Endothelial cell of umbilical vein (primary cell): ENCODE data around the gene MYZAP. TPM values are rescaled to one million over a fixed set of nuclear protein-coding genes. Genes with fewer than 3 reads are reported as not detected.

Experiments
- BruUV-seq: library from RNA; stranded (reverse); fragments of 400-500 nt; replicated peaks from 2 replicates; lab custom pipeline; 2021; lab: Mats Ljungman, UMichigan
- CTCF ChIA-PET: fragments of 300-600, 350-600 bp; sonication (Branson Sonifier 250); formaldehyde crosslinking; loops from one replicate; lab custom pipeline; 2021; ENCODE audit warnings: antibody characterized with exemption, inconsistent platforms; lab: Charles Lee
- POLR2A ChIA-PET: fragments of 300-600, 350-600 bp; sonication (Branson Sonifier 250); formaldehyde crosslinking; loops from one replicate; lab custom pipeline; 2021; ENCODE audit warnings: antibody characterized with exemption, inconsistent platforms; lab: Charles Lee
- DNase-seq: peaks from one replicate; pipeline ENCODE4 v3.0.0-alpha.2; 2011; ENCODE audit warnings: low read depth, low spot score
- FAIRE-seq: peaks from 2 replicates; lab custom pipeline; 2011; peaks lifted over from hg19 to GRCh38; lab: Jason Lieb, UNC
- H2AFZ ChIP-seq: 2 replicates; pipeline ENCODE4 v1.6.0; 2012; ENCODE audit warnings: low read depth, low read length, control low read depth, inconsistent platforms
- H3K27ac ChIP-seq: 2 replicates; pipeline ENCODE4 v1.5.1; 2011; ENCODE audit warnings: low read depth, mild to moderate bottlenecking, control low read depth, low read length, moderate library complexity; ENCODE audit not compliant: insufficient read depth
- H3K27me3 ChIP-seq, 2 experiments: 2 replicates each; pipeline versions ENCODE4 v1.6.0 to v1.6.1; 2011; ENCODE audit warnings: low read length in 2 of 2, mixed read lengths in 1 of 2; ENCODE audit not compliant: control insufficient read depth in 2 of 2, insufficient read depth in 2 of 2
- H3K36me3 ChIP-seq, 2 experiments: 2 replicates in 1 of 2; 3 replicates in 1 of 2; pipeline ENCODE4 v1.5.1; 2011; ENCODE audit warnings: low read length in 2 of 2, mild to moderate bottlenecking in 1 of 2, moderate library complexity in 1 of 2; ENCODE audit not compliant: control insufficient read depth in 2 of 2, insufficient read depth in 2 of 2; ENCODE audit errors: extremely low read depth in 1 of 2
- H3K4me1 ChIP-seq: 3 replicates; pipeline ENCODE4 v1.5.1; 2011; ENCODE audit warnings: mild to moderate bottlenecking, low read length; ENCODE audit not compliant: control insufficient read depth, insufficient read depth; ENCODE audit errors: extremely low read depth
- H3K4me2 ChIP-seq: 2 replicates; pipeline ENCODE4 v1.6.1; 2011; ENCODE audit warnings: low read length, control low read depth, mixed read lengths; ENCODE audit not compliant: insufficient read depth
- H3K4me3 ChIP-seq, 3 experiments: fragments of 200-600 bp in 1 of 3; sonication (generic), shearing (Covaris generic) in 1 of 3; replicated peaks in 1 of 3; 2 replicates each; pipeline ENCODE4 v1.5.1; 2011 to 2016; ENCODE audit warnings: control low read depth in 3 of 3, low read length in 3 of 3, mild to moderate bottlenecking in 2 of 3, inconsistent platforms in 1 of 3, low read depth in 1 of 3, moderate library complexity in 1 of 3; ENCODE audit not compliant: insufficient read depth in 1 of 3
- H3K79me2 ChIP-seq: 2 replicates; pipeline ENCODE4 v1.6.0; 2012; ENCODE audit warnings: low read length, inconsistent platforms; ENCODE audit not compliant: control insufficient read depth, insufficient read depth
- H3K9ac ChIP-seq: replicated peaks from 2 replicates; pipeline ENCODE3; 2011; ENCODE audit warnings: low read length, control low read depth; ENCODE audit not compliant: insufficient read depth; ENCODE audit errors: extremely low read depth
- H3K9me1 ChIP-seq: replicated peaks from 3 replicates; pipeline ENCODE4 v1.6.0; 2011; ENCODE audit warnings: mild to moderate bottlenecking, low read length; ENCODE audit not compliant: control insufficient read depth, insufficient read depth; ENCODE audit errors: extremely low read depth
- H3K9me3 ChIP-seq: replicated peaks from 2 replicates; pipeline ENCODE4 v1.5.1; 2012; ENCODE audit warnings: low read length, inconsistent platforms; ENCODE audit not compliant: control insufficient read depth, insufficient read depth
- H4K20me1 ChIP-seq: replicated peaks from 2 replicates; pipeline ENCODE3; 2011; ENCODE audit warnings: mild to moderate bottlenecking, low read length; ENCODE audit not compliant: control insufficient read depth, insufficient read depth; ENCODE audit errors: extremely low read depth
- EZH2 ChIP-seq: IDR thresholded peaks from 2 replicates; pipeline ENCODE4 v1.6.1; 2012; ENCODE audit warnings: borderline replicate concordance, low read depth, mild to moderate bottlenecking, moderate library complexity, low read length, inconsistent platforms; ENCODE audit not compliant: severe bottlenecking
- FOS ChIP-seq: IDR thresholded peaks from 2 replicates; pipeline ENCODE4 v1.6.1; 2011; ENCODE audit warnings: mild to moderate bottlenecking, low read length, moderate library complexity, borderline replicate concordance; ENCODE audit not compliant: insufficient read depth
- GATA2 ChIP-seq: IDR thresholded peaks from 2 replicates; pipeline ENCODE4 v1.7.0; 2011; ENCODE audit warnings: low read depth, mild to moderate bottlenecking, moderate library complexity, mixed read lengths, low read length; ENCODE audit not compliant: insufficient read length, insufficient read depth
- JUN ChIP-seq: IDR thresholded peaks from 2 replicates; pipeline ENCODE4 v1.6.1; 2011; ENCODE audit warnings: borderline replicate concordance, low read depth; ENCODE audit not compliant: insufficient read length, insufficient read depth
- MYC ChIP-seq: IDR thresholded peaks from one replicate; pipeline ENCODE4 v1.6.1; 2011; ENCODE audit warnings: mild to moderate bottlenecking, low read depth, low read length
- POLR2A ChIP-seq: IDR thresholded peaks from 2 replicates; pipeline ENCODE4 v1.6.1; 2012; ENCODE audit warnings: low read depth, mild to moderate bottlenecking, control low read depth, low read length
- POLR2AphosphoS5 ChIP-seq: IDR thresholded peaks from 2 replicates; pipeline ENCODE4 v1.6.1; 2012; ENCODE audit warnings: low read depth, mild to moderate bottlenecking, control low read depth, low read length, moderate library complexity; ENCODE audit not compliant: insufficient read depth
- dilution Hi-C: fragments of 300-500 bp; cut with MboI; formaldehyde crosslinking; loops from one replicate; pipeline ENCODE4 v1.15.0; 2019; ENCODE audit warnings: low sequenced_read_pairs; ENCODE audit not compliant: extremely low pct_ligation_motif_present
- intact Hi-C: fragments of 100-400 bp; cut with micrococcal nuclease; formaldehyde crosslinking; loops from one replicate; pipeline ENCODE4 v1.10.0; 2022
- polyA plus RNA-seq, 4 experiments: library from polyadenylated mRNA; depleted of rRNA in 3 of 4; stranded (reverse) in 3 of 4; unstranded in 1 of 4; fragments of >200 nt; gene quantifications; 2 replicates each; pipeline versions ENCODE4 v1.2.1 to v1.2.3, GENCODE V29; 2011 to 2012; ENCODE audit warnings: missing spikeins in 1 of 4
- total RNA-seq: library from RNA; stranded (reverse); gene quantifications from 2 replicates; pipeline ENCODE4 v1.2.3, GENCODE V29; 2021
- TF ChIP-seq, protein P1 (sequence below), 2 donors: IDR thresholded peaks; 1 replicate in 1 of 2; 2 replicates in 1 of 2; pipeline ENCODE4 v1.5.1; 2011; ENCODE audit warnings: low read length in 2 of 2, mild to moderate bottlenecking in 2 of 2, moderate library complexity in 2 of 2, control low read depth in 1 of 2, inconsistent platforms in 1 of 2, low read depth in 1 of 2; ENCODE audit not compliant: insufficient read depth in 1 of 2; ENCODE audit errors: extremely low read depth in 1 of 2
- TF ChIP-seq, protein P2 (sequence below): IDR thresholded peaks from 2 replicates; pipeline ENCODE4 v1.6.1; 2011; ENCODE audit not compliant: insufficient read depth, insufficient read length

The MYZAP gene
- total and polyA plus RNA-seq, 2 donors (not counting 3 experiments of a cell fraction or from before 2014, with no cell fraction given), result 6.3 to 8.1 TPM

DNA sequence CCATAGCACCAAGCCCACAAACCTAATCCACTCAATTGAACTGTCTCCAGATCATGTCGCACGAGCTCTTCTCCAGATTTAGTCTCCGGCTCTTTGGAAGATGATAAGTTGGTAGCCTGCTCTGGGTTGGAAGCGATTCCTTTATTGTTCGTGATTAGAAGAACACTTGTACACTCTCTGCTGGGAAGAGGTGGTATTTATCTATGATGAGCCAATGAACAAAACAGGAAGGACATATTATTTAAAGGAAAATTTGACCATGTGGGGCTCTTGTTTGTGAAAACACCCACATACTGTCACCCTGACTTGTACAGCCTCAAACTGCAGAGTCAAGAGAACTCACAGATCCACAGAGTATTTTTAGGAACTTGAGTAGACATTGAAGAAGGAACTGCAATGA is 54.4 kb downstream of the MYZAP start:
- H3K9me3 ChIP-seq, result no peaks in the 10 kb centered on the region
- dilution Hi-C loops, result no loop called here

More for the DNA sequence above, 54.4 kb downstream of the MYZAP start:
- H3K27ac ChIP-seq, result no peak overlapping the region
- peaks cover 0 to 14% of the 10 kb centered on the region in 2 experiments for H3K36me3 ChIP-seq
- no peaks in the 10 kb centered on the region for H3K9me1 ChIP-seq
- CTCF ChIA-PET, result interaction anchor here (0.6 to 2.0 kb wide), 9 partner anchors 10 to 105 kb away, joined by 3 to 8 read pairs (median 4); partner anchors contain the start of gene POLR2M
- no peaks in the 10 kb centered on the region for H3K79me2 ChIP-seq
- intact Hi-C loops, result no loop called here
- BruUV-seq, result no TSS peak
- no peak overlapping the region for H2AFZ ChIP-seq
- no peak overlapping the region for H3K9ac ChIP-seq
- no peaks in the 10 kb centered on the region for H3K27me3 ChIP-seq
- DNase-seq (no peak), FAIRE-seq (no peak)
- H3K4me1 ChIP-seq, result peaks cover 11% of the 10 kb centered on the region
- TF ChIP-seq, protein P1, sequence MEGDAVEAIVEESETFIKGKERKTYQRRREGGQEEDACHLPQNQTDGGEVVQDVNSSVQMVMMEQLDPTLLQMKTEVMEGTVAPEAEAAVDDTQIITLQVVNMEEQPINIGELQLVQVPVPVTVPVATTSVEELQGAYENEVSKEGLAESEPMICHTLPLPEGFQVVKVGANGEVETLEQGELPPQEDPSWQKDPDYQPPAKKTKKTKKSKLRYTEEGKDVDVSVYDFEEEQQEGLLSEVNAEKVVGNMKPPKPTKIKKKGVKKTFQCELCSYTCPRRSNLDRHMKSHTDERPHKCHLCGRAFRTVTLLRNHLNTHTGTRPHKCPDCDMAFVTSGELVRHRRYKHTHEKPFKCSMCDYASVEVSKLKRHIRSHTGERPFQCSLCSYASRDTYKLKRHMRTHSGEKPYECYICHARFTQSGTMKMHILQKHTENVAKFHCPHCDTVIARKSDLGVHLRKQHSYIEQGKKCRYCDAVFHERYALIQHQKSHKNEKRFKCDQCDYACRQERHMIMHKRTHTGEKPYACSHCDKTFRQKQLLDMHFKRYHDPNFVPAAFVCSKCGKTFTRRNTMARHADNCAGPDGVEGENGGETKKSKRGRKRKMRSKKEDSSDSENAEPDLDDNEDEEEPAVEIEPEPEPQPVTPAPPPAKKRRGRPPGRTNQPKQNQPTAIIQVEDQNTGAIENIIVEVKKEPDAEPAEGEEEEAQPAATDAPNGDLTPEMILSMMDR (IDR thresholded peaks at IDR 0.05; ENCODE audit: extremely low read depth in 1 of 2, insufficient read depth in 1 of 2, low read depth in 1 of 2, low read length in 2 of 2), result no peak
- TF ChIP-seq POLR2AphosphoS5 (no peak), FOS (no peak), GATA2 (no peak), POLR2A (no peak), JUN (no peak), MYC (no peak), EZH2 (no peak)
- TF ChIP-seq, protein P2, sequence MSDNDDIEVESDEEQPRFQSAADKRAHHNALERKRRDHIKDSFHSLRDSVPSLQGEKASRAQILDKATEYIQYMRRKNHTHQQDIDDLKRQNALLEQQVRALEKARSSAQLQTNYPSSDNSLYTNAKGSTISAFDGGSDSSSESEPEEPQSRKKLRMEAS, result no peak
- no peaks in the 10 kb centered on the region for H4K20me1 ChIP-seq
- H3K4me2 ChIP-seq, result no peak overlapping the region
- POLR2A ChIA-PET, result no interaction called here
- no peak overlapping the region for H3K4me3 ChIP-seq
